Measurements from ENCODE around the gene CEPT1. TPM values are rescaled to one million over a fixed set of nuclear protein-coding genes. Genes with fewer than 3 reads are reported as not detected.

CEPT1 gene
- total and polyA plus RNA-seq, 2 donors (not counting 3 experiments of a cell fraction or from before 2014, with no cell fraction given): 13.6 to 29.1 TPM

DNA sequence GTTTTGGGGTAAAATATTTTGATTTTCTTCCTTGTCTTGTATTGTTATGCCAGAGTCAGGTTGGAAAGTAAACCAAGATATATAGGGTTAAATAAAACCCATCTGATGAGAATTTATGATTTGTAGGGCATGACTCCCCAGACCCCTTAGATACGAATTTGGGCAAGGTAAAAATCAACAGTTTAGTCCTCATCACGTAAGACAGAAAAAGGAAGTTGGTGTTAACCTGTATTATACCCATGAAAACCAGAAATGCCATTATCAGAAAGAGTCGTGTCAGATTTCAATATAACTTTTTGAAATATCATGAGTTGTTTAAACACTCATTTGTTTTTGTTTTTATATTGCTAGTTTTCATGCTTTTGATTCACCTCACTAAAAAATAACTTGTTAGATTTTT is 11.8 kb downstream of the CEPT1 start:
- intact Hi-C loops (cut with micrococcal nuclease) (no loop called here), dilution Hi-C loops (cut with MboI; ENCODE audit: extremely low pct_ligation_motif_present, low sequenced_read_pairs) (no loop called here)
- no peaks in the 10 kb centered on the region for H3K9me1 ChIP-seq (replicated peaks; ENCODE audit: control insufficient read depth, extremely low read depth, insufficient read depth, low read length)
- no peak for FAIRE-seq
- H2AFZ ChIP-seq (ENCODE audit: low read depth, low read length): no peak overlapping the region
- no peak overlapping the region for H3K4me3 ChIP-seq (replicated peaks in 1 of 3; ENCODE audit: insufficient read depth in 1 of 3, low read depth in 1 of 3, low read length in 3 of 3)
- POLR2A ChIA-PET: no interaction called here
- CTCF ChIA-PET: no interaction called here
- no peak for DNase-seq (ENCODE audit: low read depth, low spot score)
- no peak overlapping the region for H3K9ac ChIP-seq (replicated peaks; ENCODE audit: extremely low read depth, insufficient read depth, low read length)
- no peaks in the 10 kb centered on the region for H3K27me3 ChIP-seq (ENCODE audit: control insufficient read depth in 2 of 2, insufficient read depth in 2 of 2, low read length in 2 of 2)
- H3K27ac ChIP-seq (ENCODE audit: insufficient read depth, low read depth, low read length): no peak overlapping the region
- peaks cover 2% of the 10 kb centered on the region for H4K20me1 ChIP-seq (replicated peaks; ENCODE audit: control insufficient read depth, extremely low read depth, insufficient read depth, low read length)
- H3K79me2 ChIP-seq (ENCODE audit: control insufficient read depth, insufficient read depth, low read length): peaks cover 59% of the 10 kb centered on the region
- no peak overlapping the region for H3K4me2 ChIP-seq (ENCODE audit: insufficient read depth, low read length)
- TF ChIP-seq FOS (IDR thresholded peaks at IDR 0.05; ENCODE audit: borderline replicate concordance, insufficient read depth, low read length) (no peak), POLR2A (IDR thresholded peaks at IDR 0.05; ENCODE audit: low read depth, low read length) (no peak)
- H3K36me3 ChIP-seq (ENCODE audit: control insufficient read depth in 2 of 2, extremely low read depth in 1 of 2, insufficient read depth in 2 of 2, low read length in 2 of 2): peaks cover 8% of the 10 kb centered on the region in 2 experiments
- no peaks in the 10 kb centered on the region for H3K9me3 ChIP-seq (replicated peaks; ENCODE audit: control insufficient read depth, insufficient read depth, low read length)
- BruUV-seq (replicated peaks): no TSS peak
- peaks cover 3% of the 10 kb centered on the region for H3K4me1 ChIP-seq (ENCODE audit: control insufficient read depth, extremely low read depth, insufficient read depth, low read length)

DNA sequence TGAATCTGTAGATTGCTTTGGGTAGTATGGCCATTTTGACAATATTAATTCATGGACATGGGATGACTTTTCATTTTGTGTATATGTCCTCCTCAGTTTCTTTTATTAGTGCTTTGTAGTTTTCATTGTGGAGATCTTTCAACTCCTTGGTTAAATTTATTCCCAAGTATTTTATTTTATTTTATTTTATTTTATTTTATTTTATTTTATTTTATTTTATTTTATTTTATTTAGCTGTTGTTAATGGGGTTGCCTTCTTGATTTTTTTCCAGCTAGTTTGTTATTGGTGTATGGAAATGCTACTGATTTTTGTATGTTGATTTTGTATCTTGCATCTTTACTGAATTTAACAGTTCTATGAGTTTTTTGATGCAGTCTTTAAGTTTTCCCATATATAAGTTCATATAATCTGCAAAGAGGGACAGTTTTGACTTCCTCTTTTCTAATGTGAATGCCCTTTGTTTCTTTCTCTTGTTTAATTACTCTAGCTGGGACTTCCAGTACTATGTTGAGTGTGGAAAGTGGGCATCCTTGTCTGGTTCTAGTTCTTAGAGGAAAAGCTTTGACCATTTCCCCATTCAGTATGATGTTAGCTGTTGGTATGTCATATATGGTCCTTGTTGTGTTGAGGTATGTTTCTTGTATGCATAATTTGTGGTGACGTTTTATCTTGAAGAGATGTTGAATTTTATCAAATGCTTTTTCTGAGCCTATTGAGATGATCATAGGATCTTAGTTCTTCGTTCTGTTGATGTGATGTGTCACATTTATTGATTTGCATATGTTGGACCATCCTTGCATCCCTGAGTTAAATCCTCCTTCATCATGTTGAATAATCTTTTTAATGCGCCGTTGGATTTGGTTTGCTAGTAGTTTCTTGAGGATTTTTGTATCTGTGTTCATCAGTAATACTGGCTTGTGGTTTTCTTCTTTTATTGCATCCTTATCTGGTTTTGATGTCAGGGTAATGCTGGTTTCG is 14.3 kb downstream of the CEPT1 start:
- Histone ChIP-seq H3K9ac (replicated peaks; ENCODE audit: extremely low read depth, insufficient read depth, low read length) (no peak overlapping the region), H3K79me2 (ENCODE audit: control insufficient read depth, insufficient read depth, low read length) (peaks cover 61% of the 10 kb centered on the region), H4K20me1 (replicated peaks; ENCODE audit: control insufficient read depth, extremely low read depth, insufficient read depth, low read length) (peaks cover 2% of the 10 kb centered on the region), H3K36me3 (ENCODE audit: control insufficient read depth in 2 of 2, extremely low read depth in 1 of 2, insufficient read depth in 2 of 2, low read length in 2 of 2) (peaks cover 8 to 9% of the 10 kb centered on the region in 2 experiments), H3K27me3 (ENCODE audit: control insufficient read depth in 2 of 2, insufficient read depth in 2 of 2, low read length in 2 of 2) (no peaks in the 10 kb centered on the region), H3K27ac (ENCODE audit: insufficient read depth, low read depth, low read length) (no peak overlapping the region), H2AFZ (ENCODE audit: low read depth, low read length) (no peak overlapping the region), H3K4me1 (ENCODE audit: control insufficient read depth, extremely low read depth, insufficient read depth, low read length) (no peaks in the 10 kb centered on the region), H3K9me1 (replicated peaks; ENCODE audit: control insufficient read depth, extremely low read depth, insufficient read depth, low read length) (no peaks in the 10 kb centered on the region), H3K4me3 (replicated peaks in 1 of 3; ENCODE audit: insufficient read depth in 1 of 3, low read depth in 1 of 3, low read length in 3 of 3) (no peak overlapping the region), H3K9me3 (replicated peaks; ENCODE audit: control insufficient read depth, insufficient read depth, low read length) (no peaks in the 10 kb centered on the region), H3K4me2 (ENCODE audit: insufficient read depth, low read length) (no peak overlapping the region)
- POLR2A ChIA-PET: no interaction called here
- FAIRE-seq: no peak
- no peak for TF ChIP-seq FOS (IDR thresholded peaks at IDR 0.05; ENCODE audit: borderline replicate concordance, insufficient read depth, low read length)
- TF ChIP-seq GATA2 (IDR thresholded peaks at IDR 0.05; ENCODE audit: insufficient read depth, insufficient read length, low read depth, low read length): no peak
- DNase-seq (ENCODE audit: low read depth, low spot score): no peak
- intact Hi-C loops (cut with micrococcal nuclease) (no loop called here), dilution Hi-C loops (cut with MboI; ENCODE audit: extremely low pct_ligation_motif_present, low sequenced_read_pairs) (no loop called here)
- no TSS peak for BruUV-seq (replicated peaks)
- CTCF ChIA-PET: no interaction called here

Data from endothelial cell of umbilical vein (primary cell).